HepG2 (cell line): ENCODE data around the gene CARMIL3. TPM values are rescaled to one million over a fixed set of nuclear protein-coding genes. Genes with fewer than 3 reads are reported as not detected.

Experiments used
- GATAD1 ChIP-seq: IDR thresholded peaks from 2 replicates; pipeline ENCODE4 v1.6.1; 2016; ENCODE audit warnings: missing genetic modification reagents, missing compliant biosample characterization
- GATAD2A ChIP-seq: IDR thresholded peaks from 2 replicates; pipeline ENCODE4 v1.6.1; 2016
- HNRNPLL ChIP-seq: fragments of 200-400 bp; formaldehyde crosslinking; IDR thresholded peaks from 2 replicates; pipeline ENCODE4 v1.6.1; 2017; ENCODE audit warnings: mild to moderate bottlenecking, low read depth, low read length; ENCODE audit not compliant: poor library complexity, severe bottlenecking
- ISL2 ChIP-seq: sonication (generic); formaldehyde crosslinking; IDR thresholded peaks from 2 replicates; pipeline ENCODE4 v1.5.0; 2020; ENCODE audit warnings: missing genetic modification reagents
- JARID2 ChIP-seq: sonication (generic); formaldehyde crosslinking; IDR thresholded peaks from 2 replicates; pipeline ENCODE4 v1.8.1; 2023; ENCODE audit warnings: missing genetic modification reagents, inconsistent platforms; ENCODE audit not compliant: insufficient replicate concordance
- PAWR ChIP-seq: sonication (generic); formaldehyde crosslinking; IDR thresholded peaks from 2 replicates; pipeline ENCODE4 v1.4.0; 2020; ENCODE audit warnings: missing genetic modification reagents, mild to moderate bottlenecking, borderline replicate concordance
- RFXAP ChIP-seq: sonication (generic); formaldehyde crosslinking; IDR thresholded peaks from 2 replicates; pipeline ENCODE4 v1.4.0; 2020; ENCODE audit warnings: missing genetic modification reagents, borderline replicate concordance
- SOX13 ChIP-seq, 3 experiments: fragments of 450-650 bp in 1 of 3; sonication (generic) in 1 of 3; formaldehyde crosslinking in 1 of 3; IDR thresholded peaks in 2 of 3; conservative IDR thresholded peaks in 1 of 3; 2 replicates each; pipeline versions ENCODE4 v1.5.0 to v1.6.1; 2016 to 2020; ENCODE audit warnings: antibody characterized with exemption in 1 of 3, mild to moderate bottlenecking in 1 of 3, missing compliant biosample characterization in 1 of 3, missing genetic modification reagents in 1 of 3, moderate library complexity in 1 of 3
- TBL1XR1 ChIP-seq: fragments of 150-350 bp; IDR thresholded peaks from 2 replicates; pipeline ENCODE4 v1.6.1; 2014; ENCODE audit warnings: borderline replicate concordance, low read length; ENCODE audit not compliant: partially characterized antibody
- XBP1 ChIP-seq: sonication (generic); formaldehyde crosslinking; IDR thresholded peaks from 2 replicates; pipeline ENCODE4 v1.5.0; 2020; ENCODE audit warnings: missing genetic modification reagents
- ZBTB34 ChIP-seq: sonication (generic); formaldehyde crosslinking; IDR thresholded peaks from 2 replicates; pipeline ENCODE4 v1.8.0; 2022; ENCODE audit warnings: mild to moderate bottlenecking, missing genetic modification reagents
- ZFP90 ChIP-seq: sonication (generic); formaldehyde crosslinking; IDR thresholded peaks from 2 replicates; pipeline ENCODE4 v1.8.0; 2022; ENCODE audit warnings: missing genetic modification reagents, mild to moderate bottlenecking, inconsistent platforms, borderline replicate concordance
- ZFX ChIP-seq: sonication (generic); formaldehyde crosslinking; IDR thresholded peaks from 2 replicates; pipeline ENCODE4 v1.4.0; 2020; ENCODE audit warnings: mild to moderate bottlenecking, low read depth, missing genetic modification reagents, moderate library complexity
- ZNF142 ChIP-seq: sonication (generic); formaldehyde crosslinking; IDR thresholded peaks from 2 replicates; pipeline ENCODE4 v1.4.0; 2020; ENCODE audit warnings: missing genetic modification reagents
- ZNF354B ChIP-seq: sonication (generic); formaldehyde crosslinking; IDR thresholded peaks from 2 replicates; pipeline ENCODE4 v1.8.0; 2022; ENCODE audit warnings: mild to moderate bottlenecking, missing genetic modification reagents
- ZNF7 ChIP-seq: IDR thresholded peaks from 2 replicates; pipeline ENCODE4 v1.6.1; 2016; ENCODE audit warnings: missing biosample characterization, missing genetic modification reagents
- polyA plus RNA-seq, 8 experiments: library from polyadenylated mRNA; depleted of rRNA in 3 of 8; stranded (reverse) in 7 of 8; unstranded in 1 of 8; fragments of >200 nt; fragmentation: Illumina TruSeq in 4 of 8; extraction: Trizol in 4 of 8; gene quantifications; 2 replicates each; pipeline versions ENCODE4 v1.2.1 to v1.2.3, GENCODE V29; 2011 to 2016; ENCODE audit warnings: low read depth in 4 of 8, missing spikeins in 1 of 8, mixed read lengths in 1 of 8; ENCODE audit not compliant: insufficient read depth in 1 of 8
- total RNA-seq, 5 experiments: library from RNA; depleted of rRNA; stranded (reverse); fragments of >200 nt; fragmentation: Illumina TruSeq; extraction: Trizol; gene quantifications; 2 replicates each; pipeline ENCODE4 v1.2.3, GENCODE V29; 2016; ENCODE audit warnings: low read depth in 1 of 5
- TF ChIP-seq, protein P1 (sequence below): sonication (generic); formaldehyde crosslinking; IDR thresholded peaks from 2 replicates; pipeline ENCODE4 v1.5.1; 2020; ENCODE audit warnings: missing genetic modification reagents, mild to moderate bottlenecking, borderline replicate concordance
- TF ChIP-seq, protein P2 (sequence below): sonication (generic); formaldehyde crosslinking; IDR thresholded peaks from 2 replicates; pipeline ENCODE4 v1.5.0; 2020; ENCODE audit warnings: mild to moderate bottlenecking, low read depth, missing genetic modification reagents, borderline replicate concordance

Gene CARMIL3
- total and polyA plus RNA-seq, 2 of the 13 experiments (the other 11 are each of a cell fraction or from before 2014, with no cell fraction given) = 0.27 to 0.55 TPM

DNA sequence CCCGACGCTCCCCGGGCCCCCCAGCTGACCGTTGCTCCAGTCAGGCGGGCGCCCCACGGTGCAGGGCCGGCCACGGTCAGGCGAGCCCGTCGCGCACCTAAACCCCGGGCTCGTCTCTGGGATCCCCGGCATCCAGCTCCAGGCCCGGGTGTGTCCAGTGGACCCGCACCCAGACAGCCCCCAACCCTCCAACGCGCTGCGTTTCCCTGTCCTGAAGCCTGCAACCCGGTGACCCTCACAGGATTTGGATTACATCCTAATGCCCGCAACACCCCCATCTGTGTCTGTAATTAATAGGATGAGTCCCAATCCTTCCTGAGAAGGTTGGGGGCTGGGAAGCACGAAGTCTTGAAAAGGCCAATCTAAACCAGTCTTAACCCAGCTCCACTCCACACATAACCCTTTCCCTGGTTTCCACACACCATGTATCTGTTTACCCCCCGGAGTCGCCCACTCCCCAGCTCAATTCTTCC is 30.0 kb downstream of the CARMIL3 start (continued):
- TF ChIP-seq ZNF142 (peak; percentile 70; the same call in 1 of the 2 replicates), ZNF7 (no peak), SOX13 (IDR thresholded peaks at IDR 0.05) (no peak), SOX13 (CRISPR knock-in tag; conservative IDR thresholded peaks at IDR 0.05 in 1 of 2, IDR thresholded peaks at IDR 0.05 in 1 of 2) (no peak; a peak in 2 of 4 replicates), PAWR (no peak), RFXAP (CRISPR knock-in tag) (0 out of 2 replicates have a peak, but pooled peaks have one; percentile 4), ZFP90 (peak; percentile 55; the same call in 1 of the 2 replicates), ZFX (CRISPR knock-in tag) (no peak), ZNF354B (CRISPR knock-in tag) (no peak), ISL2 (CRISPR knock-in tag) (0 out of 2 replicates have a peak, but pooled peaks have one; percentile 16), ZBTB34 (CRISPR knock-in tag) (no peak), GATAD2A (CRISPR knock-in tag) (no peak), GATAD1 (CRISPR knock-in tag) (no peak), TBL1XR1 (no peak), JARID2 (peak; percentile 20), XBP1 (CRISPR knock-in tag) (0 out of 2 replicates have a peak, but pooled peaks have one; percentile 20), HNRNPLL (no peak)
- TF ChIP-seq, protein P1, sequence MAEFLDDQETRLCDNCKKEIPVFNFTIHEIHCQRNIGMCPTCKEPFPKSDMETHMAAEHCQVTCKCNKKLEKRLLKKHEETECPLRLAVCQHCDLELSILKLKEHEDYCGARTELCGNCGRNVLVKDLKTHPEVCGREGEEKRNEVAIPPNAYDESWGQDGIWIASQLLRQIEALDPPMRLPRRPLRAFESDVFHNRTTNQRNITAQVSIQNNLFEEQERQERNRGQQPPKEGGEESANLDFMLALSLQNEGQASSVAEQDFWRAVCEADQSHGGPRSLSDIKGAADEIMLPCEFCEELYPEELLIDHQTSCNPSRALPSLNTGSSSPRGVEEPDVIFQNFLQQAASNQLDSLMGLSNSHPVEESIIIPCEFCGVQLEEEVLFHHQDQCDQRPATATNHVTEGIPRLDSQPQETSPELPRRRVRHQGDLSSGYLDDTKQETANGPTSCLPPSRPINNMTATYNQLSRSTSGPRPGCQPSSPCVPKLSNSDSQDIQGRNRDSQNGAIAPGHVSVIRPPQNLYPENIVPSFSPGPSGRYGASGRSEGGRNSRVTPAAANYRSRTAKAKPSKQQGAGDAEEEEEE = no peak
- TF ChIP-seq, protein P2, sequence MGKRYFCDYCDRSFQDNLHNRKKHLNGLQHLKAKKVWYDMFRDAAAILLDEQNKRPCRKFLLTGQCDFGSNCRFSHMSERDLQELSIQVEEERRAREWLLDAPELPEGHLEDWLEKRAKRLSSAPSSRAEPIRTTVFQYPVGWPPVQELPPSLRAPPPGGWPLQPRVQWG = no peak
